Thymus (tissue), 11 donors: ENCODE data around the gene S100A14. TPM values are rescaled to one million over a fixed set of nuclear protein-coding genes. Genes with fewer than 3 reads are reported as not detected.

Experiments used
- DNase-seq, 9 donors: peaks; one replicate each; pipeline ENCODE4 v3.0.0-alpha.2; 2013; ENCODE audit warnings: low spot score in 9 of 9, low read depth in 6 of 9, missing footprints in 1 of 9
- H3K27ac ChIP-seq, 2 donors: one replicate each; pipeline ENCODE4 v1.5.1; 2013; ENCODE audit warnings: control low read depth in 1 of 2, low read depth in 1 of 2, low read length in 1 of 2, mild to moderate bottlenecking in 1 of 2, moderate library complexity in 1 of 2
- H3K27me3 ChIP-seq, 2 donors: one replicate each; pipeline ENCODE4 v1.5.1; 2013; ENCODE audit warnings: low read length in 1 of 2; ENCODE audit not compliant: control insufficient read depth in 2 of 2, insufficient read depth in 1 of 2
- H3K36me3 ChIP-seq, 2 donors: one replicate each; pipeline ENCODE4 v1.5.1; 2013; ENCODE audit warnings: low read length in 1 of 2, mild to moderate bottlenecking in 1 of 2, moderate library complexity in 1 of 2; ENCODE audit not compliant: control insufficient read depth in 2 of 2, insufficient read depth in 2 of 2
- H3K4me1 ChIP-seq, 2 donors: one replicate each; pipeline ENCODE4 v1.5.1; 2013; ENCODE audit warnings: low read length in 2 of 2; ENCODE audit not compliant: control insufficient read depth in 2 of 2, insufficient read depth in 2 of 2
- H3K4me3 ChIP-seq, 2 donors: one replicate each; pipeline ENCODE4 v1.5.1; 2013; ENCODE audit warnings: low read length in 2 of 2, control low read depth in 1 of 2, mild to moderate bottlenecking in 1 of 2
- H3K9me3 ChIP-seq, 2 donors: one replicate each; pipeline ENCODE4 v1.5.1; 2013; ENCODE audit warnings: low read length in 1 of 2, mild to moderate bottlenecking in 1 of 2; ENCODE audit not compliant: control insufficient read depth in 2 of 2, insufficient read depth in 1 of 2
- WGBS: extraction: QIAGEN DNeasy Blood & Tissue Kit; methylation state at CpG from one replicate; pipeline ENCODE4 v1.1.7; 2013; 5-methylcytosine and 5-hydroxymethylcytosine counted together
- polyA plus RNA-seq: library from polyadenylated mRNA; stranded (reverse); fragments of 200-250 nt; gene quantifications from one replicate; pipeline ENCODE4 v1.2.3, GENCODE V29; 2013
- total RNA-seq: library from RNA; stranded (reverse); fragments of 120-200 nt; gene quantifications from one replicate; pipeline ENCODE4 v1.2.4, GENCODE V29; 2013
- donor health status: healthy.

The S100A14 gene
- total and polyA plus RNA-seq, 2 donors, result 137 to 302 TPM

- H3K4me3 ChIP-seq, result peak overlapping the region in 1 of 2 donors; percentile 19
- H3K27ac ChIP-seq, result peak overlapping the region in 1 of 2 donors; percentile 30
- H3K4me1 ChIP-seq, result peaks cover 0 to 20% of the 10 kb centered on the region in 2 donors
- no peaks in the 10 kb centered on the region for H3K36me3 ChIP-seq
- no peaks in the 10 kb centered on the region for H3K27me3 ChIP-seq
- DNase-seq, result no peak
- WGBS, result 95% methylated on average over 2 of the region's 2 CpGs
- H3K9me3 ChIP-seq, result no peaks in the 10 kb centered on the region
Observed at GRCh38 chr1:153615406-153615805, 719 bp downstream of the S100A14 start.

- Histone ChIP-seq H3K9me3 (no peaks in the 10 kb centered on the region), H3K27ac (no peak overlapping the region), H3K36me3 (no peaks in the 10 kb centered on the region), H3K4me3 (peak overlapping the region in 1 of 2 donors; percentile 19), H3K4me1 (peaks cover 0 to 20% of the 10 kb centered on the region in 2 donors), H3K27me3 (no peaks in the 10 kb centered on the region)
- DNase-seq, result no peak
- 96% methylated on average over 7 of the region's 7 CpGs for WGBS
Observed at GRCh38 chr1:153614906-153615305, 1.2 kb downstream of the S100A14 start.

- H3K27me3 ChIP-seq, result no peaks in the 10 kb centered on the region
- no peaks in the 10 kb centered on the region for H3K36me3 ChIP-seq
- no peak for DNase-seq
- H3K4me3 ChIP-seq, result peak overlapping the region in 1 of 2 donors; percentile 19
- no peaks in the 10 kb centered on the region for H3K9me3 ChIP-seq
- H3K27ac ChIP-seq, result no peak overlapping the region
- 98% methylated on average over 2 of the region's 2 CpGs for WGBS
- peaks cover 0 to 20% of the 10 kb centered on the region in 2 donors for H3K4me1 ChIP-seq
Observed at GRCh38 chr1:153614189-153614900, 1.8 kb downstream of the S100A14 start.

- H3K27ac ChIP-seq, result peak overlapping the region in 1 of 2 donors; percentile 33
- WGBS, result 93% methylated on average over 5 of the region's 5 CpGs
- H3K9me3 ChIP-seq, result no peaks in the 10 kb centered on the region
- no peaks in the 10 kb centered on the region for H3K36me3 ChIP-seq
- H3K4me1 ChIP-seq, result peaks cover 0 to 20% of the 10 kb centered on the region in 2 donors
- no peaks in the 10 kb centered on the region for H3K27me3 ChIP-seq
- H3K4me3 ChIP-seq, result no peak overlapping the region
- no peak for DNase-seq
Observed at GRCh38 chr1:153613406-153613805, 2.7 kb downstream of the S100A14 start.

GRCh38 chr1:153612755-153613331, 3.3 kb downstream of the S100A14 start, which contains the start of gene S100A16:
TSS of gene S100A16 (minus strand) at chr1:153613137. CDS start at chr1:153608151, 4,986 bp downstream.
- Histone ChIP-seq H3K36me3 (no peaks in the 10 kb centered on the region), H3K27me3 (no peaks in the 10 kb centered on the region), H3K27ac (peak within 1 kb of the TSS; percentile 32 to 68), H3K4me3 (peak within 1 kb of the TSS; percentile 13 to 29), H3K4me1 (peaks cover 0 to 15% of the 10 kb centered on the region in 2 donors), H3K9me3 (no peaks in the 10 kb centered on the region)
- 91% methylated on average over 9 of the region's 9 CpGs for WGBS
- DNase-seq, result no peak

DNA sequence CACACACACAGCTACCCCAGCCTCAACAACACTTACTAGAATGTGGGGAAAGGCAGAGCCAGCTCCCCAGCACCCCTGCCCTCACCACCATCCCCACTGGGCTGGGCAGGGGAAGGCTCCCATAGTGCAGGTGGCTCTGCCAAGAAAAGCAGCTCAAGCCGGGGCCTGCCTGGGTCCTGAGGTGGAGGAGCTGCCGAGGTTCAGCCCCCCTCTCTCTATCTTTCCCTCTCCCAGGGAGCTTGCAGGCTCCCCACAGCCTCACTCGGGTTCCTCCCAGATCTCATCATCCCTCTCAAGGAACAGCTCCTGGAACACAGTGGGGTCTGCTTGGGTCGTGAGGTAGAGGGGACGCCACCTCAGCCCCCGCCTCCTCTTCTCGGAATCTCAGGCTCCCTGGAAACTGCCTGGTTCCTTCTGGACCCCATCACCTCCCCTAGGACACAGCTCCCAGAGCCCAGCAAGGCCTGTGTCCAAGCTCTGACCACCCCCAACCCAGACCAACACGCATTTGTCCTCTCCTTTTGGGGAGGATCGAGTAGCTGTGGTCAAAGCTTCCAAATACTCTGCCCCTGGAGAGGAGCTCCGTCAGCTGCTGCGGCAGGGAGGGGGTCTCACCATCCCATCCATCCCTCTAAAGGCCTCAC, 3.9 kb downstream of the S100A14 start:
- 91% methylated on average over 11 of the region's 11 CpGs for WGBS

GRCh38 chr1:153611356-153611755, 4.8 kb downstream of the S100A14 start:
- Histone ChIP-seq H3K9me3 (no peaks in the 10 kb centered on the region), H3K27ac (no peak overlapping the region), H3K4me3 (no peak overlapping the region), H3K27me3 (no peaks in the 10 kb centered on the region), H3K4me1 (peaks cover 0 to under 1% of the 10 kb centered on the region in 2 donors), H3K36me3 (no peaks in the 10 kb centered on the region)
- WGBS, result 98% methylated on average over 1 of the region's 1 CpG
- DNase-seq, result no peak

More for the DNA sequence above, 3.9 kb downstream of the S100A14 start:
- Histone ChIP-seq H3K27ac (peak overlapping the region; percentile 32 to 68), H3K4me3 (peak overlapping the region; percentile 13 to 29), H3K9me3 (no peaks in the 10 kb centered on the region), H3K36me3 (no peaks in the 10 kb centered on the region), H3K27me3 (no peaks in the 10 kb centered on the region), H3K4me1 (peaks cover 0 to 9% of the 10 kb centered on the region in 2 donors)
- DNase-seq, result no peak

DNA sequence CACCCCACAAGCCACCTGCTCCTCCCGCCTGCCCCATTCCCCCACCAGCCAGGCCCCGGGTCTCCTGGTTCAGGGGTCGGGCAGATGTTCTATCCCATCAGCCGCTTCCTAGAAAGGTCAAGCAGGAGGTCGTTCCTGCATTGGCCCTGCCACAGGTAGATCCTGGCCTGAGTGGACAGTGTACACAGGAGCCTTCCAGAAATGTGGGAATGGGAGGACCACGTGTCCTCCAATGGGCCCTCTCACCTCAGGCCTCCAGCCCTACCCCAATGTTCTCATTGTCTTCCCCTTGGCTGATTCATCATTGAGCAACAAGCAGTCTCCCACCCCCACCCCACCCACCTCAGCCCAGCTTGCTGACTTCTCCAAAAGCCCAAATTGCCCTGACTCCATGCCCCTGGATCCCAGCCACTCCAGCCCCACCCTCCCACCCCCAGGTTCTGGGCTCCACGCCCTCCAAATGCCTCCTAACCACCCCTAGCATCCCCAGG, 5.3 kb downstream of the S100A14 start:
- H3K9me3 ChIP-seq, result no peaks in the 10 kb centered on the region

GRCh38 chr1:153610334-153610733, 5.8 kb downstream of the S100A14 start:
- DNase-seq, result no peak
- WGBS, result 49% methylated on average over 4 of the region's 4 CpGs

More for the DNA sequence above, 5.3 kb downstream of the S100A14 start:
- Histone ChIP-seq H3K27ac (no peak overlapping the region), H3K4me1 (no peaks in the 10 kb centered on the region), H3K36me3 (no peaks in the 10 kb centered on the region), H3K27me3 (no peaks in the 10 kb centered on the region), H3K4me3 (no peak overlapping the region)
- 94% methylated on average over 7 of the region's 7 CpGs for WGBS
- DNase-seq, result no peak

More at GRCh38 chr1:153610334-153610733, 5.8 kb downstream of the S100A14 start:
- no peaks in the 10 kb centered on the region for H3K36me3 ChIP-seq
- H3K9me3 ChIP-seq, result no peaks in the 10 kb centered on the region
- no peaks in the 10 kb centered on the region for H3K27me3 ChIP-seq
- H3K4me1 ChIP-seq, result no peaks in the 10 kb centered on the region
- no peak overlapping the region for H3K4me3 ChIP-seq
- no peak overlapping the region for H3K27ac ChIP-seq
